NCI-H510A (cell line): ENCODE results near the gene GATC.
"Not testable (repeated sequence)": the region's sequence is repeated elsewhere in the genome, so short reads cannot be mapped to it uniquely, and the experiment has no call there.

Source experiments
- DNase-seq: peaks from one replicate; lab custom pipeline; 2025; lab: John Stamatoyannopoulos, UW

The GATC gene

DNA sequence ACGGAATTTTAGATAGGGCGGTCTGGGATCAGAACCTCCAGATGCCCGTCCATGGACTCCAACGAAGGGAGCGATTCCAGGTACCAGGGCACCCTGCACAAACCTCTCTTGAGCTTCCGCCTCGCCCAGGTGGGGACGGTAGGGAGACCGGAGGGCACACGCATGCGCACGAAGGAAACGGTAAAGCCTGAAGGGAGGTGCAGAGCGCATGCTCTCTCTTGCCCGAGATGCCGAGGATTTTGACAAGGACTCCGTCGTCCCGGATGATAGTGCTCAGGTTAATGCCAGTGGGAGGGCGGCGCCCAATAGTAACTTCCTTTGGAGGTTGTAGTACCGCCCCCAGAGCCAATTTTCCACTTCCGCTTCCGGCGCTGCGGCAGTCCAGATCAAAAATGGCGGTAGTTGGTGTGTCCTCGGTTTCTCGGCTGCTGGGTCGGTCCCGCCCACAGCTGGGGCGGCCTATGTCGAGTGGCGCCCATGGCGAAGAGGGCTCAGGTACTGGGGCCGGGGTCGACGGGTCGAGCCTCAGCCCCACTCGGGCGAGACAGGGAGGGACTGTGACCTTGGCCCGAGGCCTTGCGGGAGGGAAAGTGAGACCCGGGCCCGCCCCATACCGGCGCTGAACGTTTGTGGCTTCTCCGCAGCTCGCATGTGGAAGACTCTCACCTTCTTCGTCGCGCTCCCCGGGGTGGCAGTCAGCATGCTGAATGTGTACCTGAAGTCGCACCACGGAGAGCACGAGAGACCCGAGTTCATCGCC, 8.3 kb upstream of the GATC start, which contains the start of gene COX6A1:
COX6A1 (plus strand) TSS at position 379 of the 760 bp plus-strand sequence; CDS start at position 393, 14 bp downstream.
- DNase-seq = peak; percentile 100

DNA sequence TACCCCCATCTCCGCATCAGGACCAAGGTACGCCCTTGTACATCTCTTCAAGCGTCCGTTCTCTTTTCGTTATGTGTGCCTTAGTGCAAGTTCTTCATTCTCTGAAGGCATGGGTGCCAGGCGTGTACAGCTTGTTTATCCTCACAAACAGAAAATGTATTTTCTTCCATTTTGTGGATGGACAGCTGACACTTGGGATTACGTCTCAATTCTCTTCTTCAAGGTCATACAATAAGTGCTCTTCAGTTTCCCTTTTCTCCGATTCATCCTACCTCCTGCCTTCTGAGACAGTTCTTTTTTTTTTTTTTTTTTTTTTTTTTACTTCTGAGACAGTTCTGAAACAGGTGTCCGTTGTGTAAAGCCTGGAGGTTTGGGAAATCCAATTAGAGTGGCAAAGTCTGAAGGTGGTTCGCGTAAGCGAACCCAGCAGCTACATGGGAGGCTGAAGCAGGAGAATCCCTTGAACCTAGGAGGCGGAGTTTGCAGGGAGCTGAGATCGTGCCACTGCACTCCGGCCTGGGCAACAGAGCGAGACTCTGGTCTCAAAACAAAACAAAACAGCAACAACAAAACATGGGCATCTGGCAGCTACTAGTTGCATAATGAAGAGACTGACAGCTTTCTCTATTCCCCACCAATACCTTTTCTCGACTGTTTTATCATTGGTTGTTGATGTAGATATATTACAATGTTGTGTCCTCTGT, 7.6 kb upstream of the GATC start:
- no peak for DNase-seq

DNA sequence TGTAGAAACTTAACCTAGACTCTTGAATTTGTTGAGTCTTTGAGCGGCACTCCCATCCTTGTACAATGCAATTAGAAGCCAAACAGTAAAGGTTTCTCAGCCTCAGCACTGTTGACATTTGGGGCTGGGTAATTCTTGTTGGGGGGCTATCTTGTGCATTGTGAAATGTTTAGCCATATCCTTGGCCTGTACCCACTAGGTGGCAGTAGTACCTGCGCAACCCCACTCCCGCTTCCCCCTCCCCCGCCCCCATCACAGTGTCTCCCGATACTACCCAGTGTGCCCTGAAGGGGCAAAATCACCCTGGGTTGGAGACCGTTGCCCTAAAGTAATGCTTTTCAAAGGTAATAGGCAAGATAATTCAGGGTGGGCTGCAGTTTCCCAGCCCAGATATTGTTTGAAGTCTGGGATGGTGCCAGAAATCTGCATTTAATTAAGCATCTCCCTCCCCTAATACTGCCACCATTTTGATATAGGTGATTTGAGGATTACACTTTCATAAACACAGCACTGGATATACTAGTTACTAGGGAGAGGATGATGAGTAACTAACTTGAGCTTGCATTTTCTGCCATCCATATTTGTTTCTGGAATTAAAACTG, 6.5 kb upstream of the GATC start:
- peak; percentile 59 for DNase-seq

DNA sequence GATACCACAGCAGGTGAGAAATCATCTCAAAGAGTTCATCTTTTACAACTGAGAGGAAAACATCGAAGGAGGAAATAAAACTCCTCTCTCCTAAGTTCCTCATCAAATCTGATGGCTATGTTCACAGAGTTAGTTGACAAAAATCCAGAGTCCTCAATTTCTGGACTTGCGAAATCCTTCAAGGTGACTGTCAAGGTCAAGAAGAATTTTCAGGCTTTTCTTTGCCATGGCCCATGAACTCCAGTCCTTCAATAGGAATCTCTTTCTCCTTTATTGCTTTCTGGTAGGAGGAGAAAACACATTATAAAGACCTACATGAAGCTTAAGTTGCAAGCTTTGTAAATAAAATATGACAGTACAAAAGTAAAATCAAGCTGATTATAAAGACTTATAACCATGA, 1.6 kb upstream of the GATC start:
- DNase-seq = no peak

DNA sequence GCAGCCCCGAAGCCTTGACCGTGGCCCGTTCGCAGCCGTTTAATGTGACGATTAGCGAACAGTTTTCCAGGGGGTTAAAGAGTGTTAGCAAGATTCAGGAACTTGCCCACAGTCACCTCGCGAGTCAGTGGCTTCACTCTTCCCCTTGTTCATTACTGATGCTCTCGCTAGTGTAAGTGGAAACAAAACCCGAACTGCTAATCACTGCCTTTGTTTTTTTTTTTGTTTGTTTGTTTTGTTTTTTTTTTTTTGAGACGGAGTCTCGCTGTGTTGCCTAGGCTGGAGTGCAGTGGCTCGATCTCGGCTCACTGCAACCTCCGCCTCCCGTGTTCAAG, 567 bp downstream of the GATC start:
- DNase-seq = not testable (repeated sequence)

DNA sequence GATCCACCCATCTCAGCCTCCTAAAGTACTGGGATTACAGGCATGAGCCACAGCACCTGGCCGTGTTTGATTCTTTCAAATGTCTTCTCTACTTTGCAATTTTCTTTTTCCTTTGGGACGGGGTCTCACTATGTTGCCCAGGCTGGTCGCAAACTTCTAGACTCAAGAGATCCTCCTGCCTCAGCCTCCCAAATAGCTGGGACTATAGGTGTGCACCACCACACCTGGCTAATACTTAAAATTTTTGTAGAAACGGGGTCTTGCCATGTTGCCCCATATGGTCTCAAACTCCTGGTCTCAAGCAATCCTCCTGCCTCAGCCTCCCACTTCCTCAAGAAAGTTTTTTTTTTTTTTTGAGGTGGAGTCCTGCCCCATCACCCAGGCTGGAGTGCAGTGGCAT, 1.7 kb downstream of the GATC start:
- no peak for DNase-seq

DNA sequence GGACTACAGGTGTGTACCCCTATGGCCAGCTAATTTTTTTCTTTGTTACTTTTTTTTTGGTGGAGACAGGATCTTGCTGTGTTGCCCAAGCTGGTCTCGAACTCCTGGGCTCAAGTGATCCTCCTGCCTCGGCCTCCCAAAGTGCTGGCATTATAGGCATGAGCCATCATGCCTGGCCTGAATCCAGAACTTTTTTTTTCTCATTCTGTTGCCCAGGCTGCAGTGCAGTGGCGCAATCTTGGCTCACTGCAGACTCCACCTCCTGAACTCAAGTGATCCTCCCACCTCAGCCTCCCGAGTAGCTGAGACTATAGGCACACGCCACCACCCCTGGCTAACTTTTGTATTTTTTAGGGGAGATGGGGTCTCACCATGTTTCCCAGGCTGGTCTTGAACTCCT, 6.3 kb downstream of the GATC start:
- DNase-seq = not testable (repeated sequence)

DNA sequence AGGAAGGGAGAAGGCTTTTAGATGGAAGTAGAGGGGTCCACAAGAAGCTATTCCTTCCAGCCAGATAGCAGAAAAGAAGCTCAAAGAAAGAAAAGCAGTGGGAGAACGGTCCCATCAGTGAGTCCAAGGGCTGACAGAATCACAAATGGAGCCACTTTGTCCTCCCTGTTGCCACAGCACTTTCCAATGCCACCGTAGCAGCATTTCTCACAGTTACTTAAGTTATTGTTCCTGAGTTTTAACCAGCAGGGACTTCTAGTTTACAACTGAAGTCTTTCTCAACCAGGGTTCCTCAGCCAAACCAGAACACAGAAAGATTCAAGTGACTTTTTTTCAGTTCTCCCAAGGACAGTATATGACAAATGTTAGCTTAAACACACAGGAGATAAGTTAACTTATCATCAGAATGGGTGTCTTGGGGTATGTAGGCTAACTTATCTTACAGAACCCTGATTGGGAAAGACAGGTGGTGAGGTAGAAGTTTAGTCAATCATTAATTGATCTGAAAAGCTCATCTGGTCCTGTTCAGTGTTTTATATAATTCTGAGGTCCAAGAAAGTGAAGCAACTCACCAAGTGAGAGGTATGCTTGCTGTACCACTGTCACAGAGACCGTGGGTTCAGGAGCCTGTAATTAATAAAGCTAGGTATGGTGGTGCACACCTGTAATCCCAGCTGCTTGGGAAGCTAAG, 7.0 kb downstream of the GATC start:
- DNase-seq = no peak

DNA sequence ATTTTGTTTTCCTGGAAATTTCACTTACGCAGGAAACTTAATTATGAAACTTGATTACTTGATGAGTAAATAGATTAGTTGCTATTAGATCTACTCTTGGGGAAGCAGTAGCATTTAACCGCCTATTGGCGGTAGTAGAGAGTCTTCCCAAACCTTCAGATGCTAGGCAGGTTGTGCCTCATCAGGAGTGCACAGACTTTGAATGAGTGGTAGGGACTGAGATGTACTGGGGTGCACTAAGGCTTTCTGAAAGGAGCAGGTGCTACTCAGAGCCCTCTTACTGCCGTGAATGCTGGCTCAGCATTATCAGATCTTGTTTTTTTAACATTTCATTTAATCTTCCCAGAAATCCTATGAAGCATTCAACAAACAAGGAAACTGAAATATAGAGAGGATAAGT, 7.7 kb downstream of the GATC start:
- DNase-seq = peak; percentile 13

DNA sequence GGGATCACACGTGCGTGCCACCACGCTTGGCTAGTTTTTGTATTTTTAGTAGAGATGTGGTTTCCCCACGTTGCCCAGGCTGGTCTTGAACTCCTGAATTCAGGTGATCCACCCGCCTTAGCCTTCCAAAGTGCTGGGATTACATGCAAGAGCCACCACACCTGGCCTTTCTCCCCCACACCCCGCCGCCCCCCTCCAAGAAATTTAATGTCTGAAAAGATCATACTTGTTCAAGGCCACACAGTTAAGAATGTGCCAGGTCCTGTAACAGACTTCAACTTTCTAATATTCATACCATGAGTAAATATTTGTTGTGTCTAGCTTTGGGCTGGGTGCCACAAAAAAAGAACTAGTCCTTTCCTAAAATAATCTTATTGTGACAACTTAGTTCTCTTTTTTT, 9.1 kb downstream of the GATC start:
- no peak for DNase-seq

DNA sequence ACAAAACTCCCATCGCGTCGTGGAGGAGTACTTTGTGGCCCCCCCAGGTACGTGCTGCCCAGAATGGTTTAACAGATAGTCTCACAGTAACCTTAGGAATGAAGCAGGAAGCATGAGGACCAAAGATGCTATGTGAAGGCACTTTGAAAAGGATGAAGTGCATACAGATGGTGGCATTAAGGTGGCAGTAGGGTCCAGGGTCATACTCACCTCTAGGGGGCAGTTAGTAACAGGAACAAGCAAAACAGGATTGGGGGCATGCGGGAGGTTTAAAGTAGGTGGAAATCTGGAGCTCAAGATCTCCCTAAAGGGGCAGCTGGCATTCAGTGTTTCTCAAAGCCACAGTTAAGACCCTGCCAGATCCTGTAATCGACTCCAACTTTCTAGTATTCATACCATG, 10.9 kb downstream of the GATC start:
- no peak for DNase-seq

DNA sequence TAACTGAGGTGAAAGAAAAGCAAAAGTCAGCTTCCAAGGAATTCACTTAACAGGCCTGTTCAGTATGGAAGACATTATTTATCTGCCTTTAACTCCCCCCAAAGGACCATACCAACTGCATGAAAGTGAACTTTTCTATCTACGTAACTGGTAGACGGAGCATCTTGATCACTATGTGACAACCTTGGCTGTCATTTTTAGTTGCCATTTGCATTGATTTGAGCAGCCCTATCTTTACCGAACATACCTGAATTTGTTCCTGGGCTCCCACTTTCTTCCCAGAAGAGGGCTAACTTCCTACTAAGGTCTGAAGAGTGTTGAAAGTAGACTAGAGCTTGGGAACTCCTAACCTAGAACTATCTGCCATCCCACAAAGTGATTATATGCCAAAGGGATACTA, 13.9 kb downstream of the GATC start:
- DNase-seq = no peak

DNA sequence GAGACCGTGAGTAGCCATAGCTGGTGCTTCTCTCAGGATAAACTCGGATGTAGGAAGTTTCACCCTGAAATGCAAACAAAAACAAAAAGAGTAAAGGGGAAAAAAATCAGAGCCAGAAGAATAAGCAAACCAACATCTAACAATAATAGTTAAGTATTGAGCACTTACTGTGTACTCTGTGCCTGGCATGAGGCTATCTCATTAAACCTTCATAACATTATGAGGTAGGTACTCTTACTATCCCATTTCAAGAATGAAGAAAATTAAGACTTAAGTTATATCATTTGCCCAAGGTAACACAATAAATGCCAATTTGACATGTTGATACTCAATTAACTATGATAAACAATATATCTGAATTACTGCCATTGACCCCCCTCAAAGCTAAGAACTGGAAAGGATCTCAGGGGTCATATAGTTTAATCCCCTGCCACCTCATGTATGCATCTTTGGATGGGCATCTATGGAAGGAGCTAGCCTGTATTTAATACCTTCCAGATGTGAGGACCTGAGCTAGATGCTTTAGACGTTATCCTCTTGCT, 15.9 kb downstream of the GATC start:
- DNase-seq = no peak

DNA sequence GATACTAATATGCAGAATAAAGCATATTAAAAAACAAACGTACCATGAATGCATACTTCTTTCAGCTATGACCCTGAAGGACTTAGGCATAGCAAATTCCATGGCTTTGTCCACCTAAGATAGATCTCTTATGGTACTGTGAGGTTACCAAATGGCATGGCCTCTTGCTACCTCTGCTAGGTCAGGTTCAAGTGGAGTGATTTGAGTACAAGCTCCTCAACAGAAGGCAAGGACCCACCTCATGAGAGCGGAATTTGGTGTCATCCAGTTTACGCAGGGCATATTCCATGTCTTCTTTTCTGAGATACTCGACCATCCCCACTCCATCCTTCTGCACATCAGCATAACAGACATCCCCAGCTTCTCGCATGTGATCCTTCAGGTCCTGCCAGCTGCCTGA, 17.5 kb downstream of the GATC start:
- no peak for DNase-seq

DNA sequence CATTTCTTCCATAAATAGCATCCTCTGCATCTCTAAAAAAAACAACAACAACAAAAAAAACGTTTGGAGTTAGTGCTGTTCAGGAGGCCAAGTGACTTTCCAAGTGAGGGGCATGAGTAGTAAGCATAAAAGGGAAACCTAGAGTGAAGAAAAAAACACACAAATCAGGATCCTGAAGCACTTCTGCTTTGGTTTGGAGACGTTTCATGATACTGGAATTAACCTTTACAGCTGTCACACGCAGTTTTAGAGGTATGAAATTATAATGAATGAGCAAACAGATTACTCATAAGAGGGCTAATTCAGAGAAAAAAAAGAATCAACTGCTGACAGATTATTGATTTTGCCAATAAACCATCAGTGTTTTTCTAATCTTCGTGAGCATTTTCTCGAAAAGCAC, 19.5 kb downstream of the GATC start:
- no peak for DNase-seq

DNA sequence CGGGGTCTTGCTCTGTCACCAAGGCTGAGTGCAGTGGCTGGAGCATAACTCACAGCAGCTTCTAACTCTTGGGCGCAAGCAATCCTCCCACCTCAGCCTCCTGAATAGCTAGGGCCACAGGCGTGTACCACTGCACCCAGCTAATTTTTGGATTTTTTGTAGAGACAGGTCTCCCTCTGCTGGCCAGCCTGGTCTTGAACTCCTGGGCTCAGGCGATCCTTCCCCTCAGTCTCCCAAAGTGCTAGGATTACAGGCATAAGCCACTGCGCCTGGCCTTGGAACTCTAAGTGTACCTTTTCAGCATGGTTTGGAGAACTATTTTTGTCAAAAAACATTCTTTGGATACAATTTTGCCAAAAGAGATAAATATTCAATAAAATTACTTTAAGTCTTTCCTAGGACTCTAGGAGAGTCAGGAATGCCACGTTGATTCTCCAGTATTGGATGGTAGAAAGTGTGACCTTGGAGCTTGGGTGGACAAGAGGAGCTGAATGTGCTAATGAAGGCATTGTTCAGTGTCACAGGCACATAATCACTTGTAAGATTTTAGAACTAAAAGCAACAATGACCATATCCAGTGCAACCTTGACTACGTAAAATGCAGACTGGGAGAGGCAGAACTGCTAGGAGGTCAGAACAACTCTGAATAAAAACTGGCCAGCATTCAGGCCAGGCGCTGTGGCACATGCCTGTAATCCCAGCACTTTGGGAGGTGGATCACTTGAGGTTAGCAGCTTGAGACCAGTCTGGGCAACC, 20.5 kb downstream of the GATC start:
- no peak for DNase-seq

DNA sequence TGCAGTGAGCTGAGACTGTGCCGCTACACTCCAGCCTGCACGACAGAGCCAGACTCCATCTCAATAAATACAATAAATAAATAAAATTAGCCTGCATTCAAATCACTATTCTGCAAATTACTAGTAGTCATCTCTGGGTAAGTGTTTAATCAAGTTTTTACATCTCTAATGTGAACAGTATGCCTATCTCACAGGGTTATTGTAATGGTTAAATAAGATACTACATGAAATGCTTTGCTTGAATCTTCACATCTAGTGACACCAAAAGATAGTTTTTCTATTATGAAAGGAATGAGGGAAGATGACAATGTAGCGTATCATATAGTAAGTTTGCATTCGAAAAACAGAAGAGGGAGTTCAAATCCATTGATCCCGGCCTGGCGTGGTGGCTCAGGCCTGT, 21.2 kb downstream of the GATC start:
- DNase-seq = no peak

DNA sequence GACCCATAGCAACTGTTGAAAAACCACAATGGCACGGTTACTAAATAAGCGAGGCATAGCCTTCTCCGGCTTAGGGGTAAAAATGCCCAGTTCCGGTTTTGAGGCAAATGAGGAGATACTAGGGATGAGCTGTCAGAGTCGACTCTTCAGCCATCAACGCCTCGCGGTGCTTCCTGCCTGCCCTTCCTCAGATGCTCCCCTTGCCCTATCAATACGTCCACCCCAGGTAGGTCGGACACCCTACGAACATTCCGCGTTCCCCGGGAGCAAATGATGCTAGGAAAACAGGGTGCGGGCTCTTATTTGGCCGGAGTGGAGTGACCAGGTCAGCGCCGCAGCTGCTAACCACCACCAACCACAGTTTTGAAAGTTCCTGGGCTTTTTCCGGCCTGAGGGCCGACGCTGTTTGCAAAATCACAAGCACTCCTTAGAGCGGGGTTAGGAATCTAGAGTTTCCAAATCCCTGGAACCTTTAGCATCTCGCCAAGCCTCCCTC, 22.1 kb downstream of the GATC start:
- no peak for DNase-seq

DNA sequence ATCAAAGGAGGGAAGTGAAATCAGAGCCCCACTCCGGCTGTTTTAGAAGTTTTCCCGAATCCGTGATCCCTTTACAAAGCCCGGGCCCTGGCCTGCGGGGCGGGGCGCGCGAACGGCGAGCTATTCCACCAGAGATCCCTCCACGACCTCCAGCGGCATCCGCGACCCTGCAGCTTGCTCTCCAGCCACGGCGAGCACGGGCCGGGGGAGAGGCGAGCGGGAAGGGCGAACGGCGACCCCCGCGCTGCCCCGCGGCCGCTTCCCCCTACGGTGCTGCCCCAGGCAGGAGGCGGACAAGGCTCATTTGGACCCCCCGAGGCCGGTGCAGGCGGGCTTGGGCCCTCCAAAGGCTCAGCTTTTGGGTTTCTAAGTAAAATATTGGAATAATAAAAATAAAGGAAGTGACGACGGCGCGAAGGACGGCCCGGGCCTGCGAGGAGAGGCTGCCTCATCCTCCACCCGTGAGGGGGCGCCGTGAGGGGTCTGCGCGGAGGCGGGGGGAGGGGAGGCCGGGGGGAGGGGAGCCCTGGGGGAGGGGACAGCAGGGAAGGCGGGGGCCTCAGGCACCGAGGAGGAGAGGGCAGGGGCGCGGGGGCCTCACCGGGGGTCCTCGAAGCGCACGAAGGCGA, 22.7 kb downstream of the GATC start:
- DNase-seq = no peak

DNA sequence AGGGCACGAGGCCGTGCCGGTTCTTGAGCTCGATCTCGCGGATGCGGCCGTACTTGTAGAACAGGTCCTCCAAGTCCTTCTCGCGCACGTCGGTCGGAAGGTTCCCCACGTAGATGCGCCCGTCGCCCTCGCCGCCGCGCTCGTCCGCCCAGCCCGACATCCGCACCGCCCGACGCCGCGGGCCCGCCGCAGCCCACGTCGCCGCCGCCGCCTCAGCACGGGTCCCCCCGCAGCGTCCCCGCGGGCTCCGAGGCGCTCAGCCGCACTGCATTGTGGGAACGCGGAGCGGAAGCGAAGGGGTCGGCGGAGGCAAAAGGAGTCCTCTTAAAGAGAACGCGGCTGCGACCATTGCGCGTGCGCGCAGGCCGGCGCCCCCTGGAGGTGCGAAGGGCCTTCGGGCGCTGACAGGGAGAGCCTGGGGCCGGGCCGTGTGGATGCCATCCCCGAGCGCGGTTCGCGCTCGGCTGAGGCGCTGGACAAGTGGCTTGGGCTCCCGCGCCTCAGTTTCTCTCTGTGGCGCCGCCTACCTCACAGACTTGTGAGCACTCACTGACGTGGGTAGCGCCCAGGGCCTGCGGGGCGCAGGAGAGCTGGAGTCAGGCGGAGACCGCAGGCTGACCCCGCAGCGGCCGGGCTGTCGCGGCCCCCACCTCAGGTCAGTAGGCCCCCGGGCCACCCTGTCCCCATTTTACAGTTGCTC, 23.4 kb downstream of the GATC start, which contains the start of gene SRSF9:
SRSF9 (minus strand) TSS at position 299 of the 700 bp plus-strand sequence; CDS start at position 160, 139 bp downstream.
- DNase-seq = peak; percentile 90
